T-helper 2 cell treated with Interferon-gamma antibody and Interleukin-4, amounts not matched to agents 5 μg/mL and 100 μg/mL, for 36 hours (primary cell): Measurements from ENCODE around the gene COL27A1.

Experiments used
- DNase-seq: peaks from one replicate; pipeline ENCODE4 v3.0.0; 2021; ENCODE audit warnings: low spot score
- H3K27ac Mint-ChIP-seq: one replicate; pipeline ENCODE4 v1.8.0; 2021; ENCODE audit warnings: mild to moderate bottlenecking, mixed read lengths
- H3K27me3 Mint-ChIP-seq: one replicate; pipeline ENCODE4 v1.8.0; 2021; ENCODE audit warnings: low read depth, mixed read lengths
- H3K36me3 Mint-ChIP-seq: one replicate; pipeline ENCODE4 v1.8.0; 2021; ENCODE audit warnings: low read depth, mixed read lengths
- H3K4me1 Mint-ChIP-seq: one replicate; pipeline ENCODE4 v1.8.0; 2021; ENCODE audit warnings: low read depth, mixed read lengths
- H3K4me3 Mint-ChIP-seq: one replicate; pipeline ENCODE4 v1.8.0; 2022; ENCODE audit warnings: mild to moderate bottlenecking, moderate library complexity, mixed read lengths
- H3K9me3 Mint-ChIP-seq: one replicate; pipeline ENCODE4 v1.8.0; 2021; ENCODE audit warnings: mixed read lengths

Gene COL27A1

DNA sequence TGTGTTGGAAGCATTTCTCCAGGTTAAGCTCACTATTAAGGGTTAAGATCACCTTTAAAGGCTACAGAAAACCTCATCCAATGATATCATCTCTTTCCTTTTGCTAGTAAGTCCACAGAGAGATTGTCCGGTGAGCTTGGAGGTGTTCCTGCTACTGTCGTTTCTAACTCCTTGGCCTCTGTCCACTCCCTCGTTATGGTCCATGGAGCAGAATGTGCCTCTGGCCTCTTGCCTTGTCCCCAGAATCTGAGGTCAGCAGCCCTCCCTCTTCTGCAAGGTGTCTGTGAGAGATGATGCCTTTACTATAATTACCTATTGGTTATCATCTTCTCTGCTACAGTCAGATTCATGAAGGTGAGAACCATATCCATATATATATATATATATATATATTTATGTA, 189.4 kb downstream of the COL27A1 start:
- H3K9me3 Mint-ChIP-seq: no peaks in the 10 kb centered on the region

DNA sequence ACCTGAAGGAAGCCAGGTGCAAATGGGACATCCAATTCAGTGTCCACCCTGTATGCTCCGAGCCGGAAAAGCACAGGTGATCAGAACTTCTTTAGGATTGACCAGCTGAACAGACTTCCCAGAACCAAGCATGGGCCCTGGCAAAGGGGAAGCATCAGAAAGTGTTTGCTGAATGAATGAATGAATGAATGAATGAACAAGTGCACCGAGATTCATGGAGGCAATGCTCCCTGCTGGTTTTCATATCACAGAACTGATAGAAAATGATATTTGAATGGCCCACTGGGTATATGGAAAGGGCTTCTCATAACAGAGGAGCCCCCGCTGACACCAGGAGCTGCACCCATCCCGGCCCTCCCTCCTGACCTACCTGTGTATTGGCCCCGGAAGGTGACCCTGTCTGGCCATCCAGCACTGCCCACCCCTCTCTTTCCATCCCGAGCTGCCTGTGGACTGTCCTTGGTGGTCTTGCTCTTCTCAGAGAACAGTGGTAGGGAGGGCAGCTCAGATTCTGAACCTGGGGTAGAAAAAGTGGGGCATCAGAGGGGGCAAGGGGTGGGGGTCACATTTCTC, 190.2 kb downstream of the COL27A1 start:
- no peak overlapping the region for H3K4me3 Mint-ChIP-seq
- H3K27me3 Mint-ChIP-seq: no peaks in the 10 kb centered on the region
- H3K36me3 Mint-ChIP-seq: peaks cover 92% of the 10 kb centered on the region
- H3K4me1 Mint-ChIP-seq: peaks cover 27% of the 10 kb centered on the region
- no peak overlapping the region for H3K27ac Mint-ChIP-seq
- no peaks in the 10 kb centered on the region for H3K9me3 Mint-ChIP-seq
- no peak for DNase-seq

More for the DNA sequence above, 189.4 kb downstream of the COL27A1 start:
- DNase-seq: no peak
- H3K4me1 Mint-ChIP-seq: peaks cover 18% of the 10 kb centered on the region
- H3K4me3 Mint-ChIP-seq: no peak overlapping the region
- no peak overlapping the region for H3K27ac Mint-ChIP-seq
- H3K36me3 Mint-ChIP-seq: peaks cover 91% of the 10 kb centered on the region
- H3K27me3 Mint-ChIP-seq: no peaks in the 10 kb centered on the region

DNA sequence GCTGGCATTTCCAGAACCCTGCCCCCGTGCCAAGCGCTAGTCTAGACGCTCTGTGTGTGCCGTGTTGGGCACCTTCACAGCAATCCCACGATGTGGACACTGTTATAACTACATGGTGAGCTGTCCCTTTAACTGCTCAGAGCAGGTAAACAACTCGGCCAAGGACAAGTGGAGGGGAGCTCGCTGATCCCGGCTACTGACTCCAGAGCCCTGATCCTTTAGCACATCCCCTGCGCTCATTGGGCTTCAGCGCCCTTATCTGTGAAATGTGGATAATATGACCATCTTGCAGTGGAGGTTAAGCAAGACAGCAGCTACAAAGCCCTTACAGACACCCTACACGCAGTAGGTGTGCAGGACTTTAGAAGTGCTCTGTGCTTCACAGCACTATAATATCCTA, 190.8 kb downstream of the COL27A1 start:
- Mint-ChIP-seq H3K4me3 (no peak overlapping the region), H3K27me3 (no peaks in the 10 kb centered on the region), H3K27ac (no peak overlapping the region), H3K4me1 (peaks cover 31% of the 10 kb centered on the region), H3K9me3 (no peaks in the 10 kb centered on the region), H3K36me3 (peaks cover 90% of the 10 kb centered on the region)
- DNase-seq: no peak

DNA sequence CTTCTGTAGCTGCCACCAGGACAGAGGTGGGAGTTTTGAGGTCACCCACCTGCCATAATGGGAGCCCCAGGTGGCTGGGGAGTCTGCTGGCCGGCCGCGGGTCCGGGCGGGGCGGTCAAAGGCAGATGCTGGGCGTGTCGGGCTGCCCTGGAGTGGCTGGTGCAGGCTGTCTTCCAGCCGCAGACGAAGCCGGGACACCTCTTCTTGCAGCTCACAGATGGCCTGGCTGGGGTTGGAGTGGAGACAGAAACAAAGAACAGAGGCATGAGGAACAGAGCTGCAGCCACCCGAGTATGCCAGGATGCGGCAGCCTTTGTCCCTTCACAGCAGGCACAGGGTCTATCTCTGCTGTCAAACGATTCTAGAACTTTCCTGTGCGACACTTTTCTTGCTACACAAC, 192.3 kb downstream of the COL27A1 start:
- no peak for DNase-seq
- no peak overlapping the region for H3K4me3 Mint-ChIP-seq
- H3K9me3 Mint-ChIP-seq: no peaks in the 10 kb centered on the region
- H3K27me3 Mint-ChIP-seq: no peaks in the 10 kb centered on the region
- H3K4me1 Mint-ChIP-seq: peaks cover 33% of the 10 kb centered on the region
- peaks cover 86% of the 10 kb centered on the region for H3K36me3 Mint-ChIP-seq
- no peak overlapping the region for H3K27ac Mint-ChIP-seq

DNA sequence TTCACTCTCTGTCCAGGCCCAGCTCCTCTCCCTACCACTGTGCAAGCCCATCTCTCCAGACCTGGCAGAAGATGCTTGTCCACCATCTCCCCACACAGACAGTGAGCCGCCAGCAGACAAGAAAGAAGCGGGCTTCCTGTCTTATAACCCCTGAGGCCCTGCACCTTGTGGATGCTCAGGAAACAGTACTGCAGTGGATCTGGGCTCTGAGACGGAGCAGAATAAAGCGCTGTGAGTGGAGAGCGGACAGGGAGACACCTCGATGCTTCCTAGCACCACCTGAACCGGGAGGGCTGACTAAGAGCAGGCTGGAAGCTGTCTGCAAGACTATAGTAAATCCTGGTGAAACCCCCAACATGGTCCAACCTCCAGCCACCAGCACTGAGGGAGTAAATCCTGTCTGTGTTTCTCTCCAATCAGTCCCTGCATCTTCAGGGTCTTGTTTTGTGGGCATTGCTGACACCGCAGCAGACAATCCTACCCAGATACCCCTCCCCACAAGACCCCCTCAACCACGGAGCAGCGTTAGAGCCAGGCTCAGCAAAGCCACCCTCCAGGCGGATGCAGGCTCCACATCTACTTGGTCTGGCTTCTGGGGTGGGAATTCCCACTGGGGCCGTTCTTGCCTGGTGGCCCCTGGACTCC, 193.0 kb downstream of the COL27A1 start:
- Mint-ChIP-seq H3K9me3 (no peaks in the 10 kb centered on the region), H3K4me3 (no peak overlapping the region), H3K27ac (peak overlapping the region; percentile 84), H3K4me1 (peaks cover 33% of the 10 kb centered on the region), H3K27me3 (no peaks in the 10 kb centered on the region), H3K36me3 (peaks cover 85% of the 10 kb centered on the region)
- DNase-seq: no peak

DNA sequence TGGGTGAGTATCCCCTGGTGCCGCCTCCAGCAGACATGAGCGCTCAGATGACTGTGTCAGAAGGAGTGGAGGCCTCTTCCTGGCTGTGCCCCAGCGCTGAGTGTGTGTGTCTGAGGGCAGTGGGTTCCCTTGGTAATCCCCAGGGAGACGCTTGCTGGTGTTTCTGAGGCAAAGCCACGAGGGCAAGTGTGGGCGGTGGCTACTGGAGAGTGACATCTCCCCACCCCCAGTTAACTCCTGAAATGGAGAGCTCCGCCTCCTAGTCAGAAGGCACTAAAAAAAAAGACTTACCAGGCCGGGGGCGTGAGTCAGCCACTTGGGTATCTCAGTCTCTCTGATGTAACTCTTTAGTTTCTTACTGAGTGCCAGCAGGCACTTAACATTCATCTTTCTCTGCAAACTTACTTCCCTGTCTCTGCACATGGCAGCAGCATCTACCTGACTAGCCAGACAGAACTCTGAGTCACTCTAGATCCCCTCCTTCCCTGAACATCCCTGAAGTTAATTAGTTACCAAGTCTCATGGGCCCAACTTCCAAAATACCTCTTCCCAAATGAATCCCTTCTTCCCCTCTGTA, 193.7 kb downstream of the COL27A1 start:
- H3K36me3 Mint-ChIP-seq: peaks cover 82% of the 10 kb centered on the region

DNA sequence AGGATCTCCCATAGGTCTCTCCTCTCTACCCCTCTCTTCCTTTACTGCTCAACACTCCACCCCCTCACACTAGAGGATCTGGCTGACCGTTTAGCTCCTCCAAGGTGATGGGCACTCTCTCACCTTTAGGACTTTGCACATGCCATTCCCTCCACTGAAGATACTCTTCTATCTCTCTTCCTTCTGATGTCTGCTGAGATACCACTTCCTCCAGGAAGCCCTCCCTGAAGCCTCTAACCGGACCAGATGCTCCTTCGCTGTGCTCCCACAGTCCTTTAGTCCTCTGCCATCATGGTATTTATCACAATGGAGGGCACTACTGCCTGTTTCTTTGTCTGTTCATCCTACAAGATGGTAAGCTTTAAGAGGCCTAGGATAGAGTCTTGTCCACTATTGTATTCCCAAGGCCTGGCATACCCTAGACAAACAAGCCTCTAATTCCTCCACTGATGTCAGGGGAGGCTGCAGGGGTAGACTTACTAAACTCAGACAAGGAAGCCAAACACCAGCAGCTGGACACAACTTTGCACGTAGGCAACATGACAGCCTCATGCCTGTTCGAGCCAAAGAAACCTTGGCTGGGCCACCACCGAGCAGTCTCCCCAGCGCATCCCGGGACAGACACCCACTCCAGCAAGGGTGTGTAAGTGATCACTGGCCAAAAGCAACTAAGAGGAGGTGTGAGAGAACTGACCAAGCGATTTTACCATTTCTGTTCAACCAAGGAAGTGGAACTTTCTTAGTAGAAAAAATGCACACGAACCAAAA, 194.6 kb downstream of the COL27A1 start:
- no peak for DNase-seq
- Mint-ChIP-seq H3K9me3 (no peaks in the 10 kb centered on the region), H3K4me1 (peaks cover 31% of the 10 kb centered on the region), H3K4me3 (peak overlapping the region; percentile 25), H3K27me3 (no peaks in the 10 kb centered on the region), H3K36me3 (peaks cover 75% of the 10 kb centered on the region), H3K27ac (peak overlapping the region; percentile 84)

More for the DNA sequence above, 193.7 kb downstream of the COL27A1 start:
- peaks cover 33% of the 10 kb centered on the region for H3K4me1 Mint-ChIP-seq
- no peaks in the 10 kb centered on the region for H3K9me3 Mint-ChIP-seq
- H3K27ac Mint-ChIP-seq: peak overlapping the region; percentile 84
- DNase-seq: peak; percentile 92
- no peaks in the 10 kb centered on the region for H3K27me3 Mint-ChIP-seq
- peak overlapping the region; percentile 25 for H3K4me3 Mint-ChIP-seq

DNA sequence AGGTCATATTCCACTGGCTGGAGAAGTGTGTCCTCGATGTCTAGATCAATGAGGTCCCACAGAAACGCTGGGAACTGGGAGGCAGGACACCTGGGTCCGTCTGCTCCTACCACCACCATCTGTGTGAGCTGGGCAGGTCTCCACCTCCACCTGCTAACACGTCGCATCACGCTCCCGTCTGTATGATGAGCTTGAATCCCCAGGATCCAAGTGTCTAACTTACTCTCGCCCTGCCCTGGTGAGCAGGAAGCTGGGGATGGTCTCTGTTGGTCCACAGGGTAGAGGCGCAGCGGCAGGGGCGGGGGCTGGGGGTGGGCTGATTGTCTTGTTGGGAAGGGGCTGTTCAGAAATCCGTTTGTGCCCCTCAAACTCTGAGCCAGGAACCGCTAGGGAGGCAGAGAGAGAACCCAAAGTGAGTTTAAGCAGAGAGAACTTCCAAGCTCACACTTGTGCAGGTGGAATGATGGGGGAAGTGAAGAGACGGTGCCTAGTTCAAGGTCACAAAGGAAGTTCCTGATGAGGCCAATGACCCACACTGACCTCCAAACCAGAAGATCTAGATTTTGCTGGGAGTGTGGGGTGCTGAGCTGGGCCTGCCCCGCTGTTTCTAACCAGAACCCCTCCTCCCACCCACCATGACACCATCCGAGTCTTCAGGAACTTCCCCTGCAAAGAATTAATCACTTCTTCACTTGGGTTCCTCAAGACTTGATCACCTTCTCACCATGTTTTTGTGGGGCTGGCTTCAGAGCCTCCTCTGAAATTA, 195.5 kb downstream of the COL27A1 start:
- DNase-seq: no peak
- H3K4me3 Mint-ChIP-seq: no peak overlapping the region
- no peak overlapping the region for H3K27ac Mint-ChIP-seq
- peaks cover 71% of the 10 kb centered on the region for H3K36me3 Mint-ChIP-seq
- H3K9me3 Mint-ChIP-seq: no peaks in the 10 kb centered on the region
- peaks cover 31% of the 10 kb centered on the region for H3K4me1 Mint-ChIP-seq
- H3K27me3 Mint-ChIP-seq: no peaks in the 10 kb centered on the region

DNA sequence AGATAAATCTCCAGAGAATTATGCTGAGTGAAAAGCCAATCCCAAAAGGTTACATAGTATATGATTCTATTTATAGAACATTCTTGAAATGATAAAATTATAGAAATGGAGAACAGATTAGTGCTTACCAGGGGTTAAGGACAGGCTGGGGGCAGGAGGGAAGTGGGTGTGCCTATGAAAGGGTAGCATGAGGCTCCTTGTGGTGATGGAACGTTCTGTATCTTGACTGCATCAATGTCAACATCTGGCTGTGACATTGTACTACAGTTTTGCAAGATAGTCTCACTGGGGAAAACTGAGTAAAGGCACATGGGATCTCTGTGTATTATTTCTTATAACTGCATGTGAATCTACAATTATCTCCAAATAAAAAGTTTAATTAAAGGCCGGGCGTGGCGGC, 196.6 kb downstream of the COL27A1 start:
- Mint-ChIP-seq H3K4me1 (peaks cover 32% of the 10 kb centered on the region), H3K36me3 (peaks cover 69% of the 10 kb centered on the region), H3K9me3 (no peaks in the 10 kb centered on the region), H3K27me3 (no peaks in the 10 kb centered on the region), H3K4me3 (peak overlapping the region; percentile 26), H3K27ac (peak overlapping the region; percentile 45)
- no peak for DNase-seq

DNA sequence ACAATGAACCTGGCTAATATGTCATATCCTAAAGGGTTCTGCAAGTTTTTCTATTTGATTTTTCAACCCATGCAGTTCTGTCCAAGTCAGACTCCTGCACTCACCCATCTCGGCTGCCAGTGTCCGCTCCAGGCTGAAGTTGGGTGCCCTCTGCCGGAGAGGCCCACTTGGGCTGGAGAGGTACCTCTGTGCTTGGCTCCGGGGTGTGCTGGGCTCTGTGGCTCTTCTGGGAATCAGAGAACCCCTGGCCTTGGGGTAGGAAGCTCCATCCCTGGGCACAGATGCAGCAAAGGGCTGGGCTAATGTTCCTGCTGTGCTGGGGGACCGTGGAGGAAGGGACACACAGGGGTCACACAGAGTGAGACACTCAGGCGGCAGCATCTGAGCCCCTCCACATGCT, 200.5 kb downstream of the COL27A1 start:
- Mint-ChIP-seq H3K27me3 (no peaks in the 10 kb centered on the region), H3K27ac (no peak overlapping the region), H3K4me3 (no peak overlapping the region), H3K9me3 (no peaks in the 10 kb centered on the region), H3K4me1 (peaks cover 22% of the 10 kb centered on the region), H3K36me3 (peaks cover 71% of the 10 kb centered on the region)
- no peak for DNase-seq

DNA sequence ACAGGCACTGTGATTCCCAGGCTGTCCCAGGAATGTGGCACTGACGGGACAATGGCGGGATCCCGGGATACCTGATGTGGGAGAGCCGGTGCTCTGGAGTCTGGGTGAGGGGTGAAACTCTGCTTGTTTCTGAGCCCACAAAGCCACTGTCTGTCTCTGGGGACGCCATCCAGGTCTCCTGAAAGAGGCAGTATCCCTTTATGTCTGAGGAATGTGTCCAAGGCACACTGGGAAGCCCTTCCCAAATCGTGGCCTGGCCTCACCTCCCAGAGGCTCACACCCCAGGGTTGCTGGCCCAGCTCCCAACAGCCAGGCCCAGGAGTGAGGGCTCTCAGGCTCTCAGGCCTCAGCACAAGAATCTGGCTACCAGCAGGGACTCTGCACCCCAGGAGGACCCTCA, 201.5 kb downstream of the COL27A1 start:
- no peaks in the 10 kb centered on the region for H3K27me3 Mint-ChIP-seq
- peaks cover 75% of the 10 kb centered on the region for H3K36me3 Mint-ChIP-seq
- H3K4me1 Mint-ChIP-seq: peaks cover 25% of the 10 kb centered on the region
- peak overlapping the region; percentile 45 for H3K27ac Mint-ChIP-seq
- no peak overlapping the region for H3K4me3 Mint-ChIP-seq
- DNase-seq: no peak
- no peaks in the 10 kb centered on the region for H3K9me3 Mint-ChIP-seq

DNA sequence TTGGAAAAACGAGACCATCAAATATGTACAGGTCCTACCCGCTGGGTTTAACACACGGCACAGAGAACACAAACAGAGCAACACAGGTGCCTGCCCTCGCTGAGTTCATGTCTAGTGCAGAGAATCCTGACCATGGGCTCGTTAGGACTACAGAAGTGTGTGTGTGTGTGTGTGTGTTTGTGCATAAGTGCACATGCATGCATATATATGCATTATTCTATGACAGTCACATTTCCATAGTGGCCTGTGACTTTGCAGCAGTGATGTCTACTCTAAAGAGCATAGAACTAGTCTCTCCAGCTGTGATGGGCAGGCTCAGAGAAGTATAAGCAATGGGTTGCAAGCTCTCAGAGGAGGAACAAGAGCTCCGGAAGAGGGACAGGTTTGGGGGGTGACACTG, 202.0 kb downstream of the COL27A1 start:
- DNase-seq: no peak
- Mint-ChIP-seq H3K27ac (no peak overlapping the region), H3K36me3 (peaks cover 74% of the 10 kb centered on the region), H3K27me3 (no peaks in the 10 kb centered on the region), H3K4me1 (peaks cover 21% of the 10 kb centered on the region), H3K9me3 (no peaks in the 10 kb centered on the region), H3K4me3 (no peak overlapping the region)

DNA sequence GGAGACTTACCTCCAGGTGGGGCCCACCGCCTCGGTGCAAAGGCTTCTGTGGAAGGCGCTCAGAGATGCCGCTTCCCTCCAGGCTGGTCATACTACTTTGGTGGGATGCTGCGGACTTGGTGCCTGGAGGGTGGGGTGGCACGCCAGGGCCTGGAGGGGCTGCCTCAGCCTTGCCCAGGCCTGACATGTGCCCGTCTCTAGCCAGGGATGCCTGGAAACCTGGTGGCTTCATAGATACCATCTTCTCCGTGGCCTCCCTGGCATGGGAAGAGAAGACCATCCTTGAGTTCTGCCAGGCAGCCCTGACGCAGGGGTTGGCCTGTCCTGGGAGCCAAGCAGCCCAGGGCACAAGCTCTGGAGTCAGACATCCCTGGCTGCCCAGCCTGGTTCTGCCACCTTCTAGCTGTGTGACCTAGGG, 202.6 kb downstream of the COL27A1 start:
- Mint-ChIP-seq H3K27me3 (no peaks in the 10 kb centered on the region), H3K36me3 (peaks cover 77% of the 10 kb centered on the region), H3K4me3 (no peak overlapping the region), H3K4me1 (peaks cover 22% of the 10 kb centered on the region), H3K9me3 (no peaks in the 10 kb centered on the region), H3K27ac (no peak overlapping the region)
- DNase-seq: no peak
